GM12865 (cell line): ENCODE data around the gene C6orf89.
A peak's percentile ranks its signal among the peaks of the same experiment; 100 is the strongest.

ENCODE experiments used
- DNase-seq: peaks from one replicate; pipeline ENCODE4 v3.0.0; 2010; ENCODE audit warnings: low read depth
- H3K4me3 ChIP-seq: 2 replicates; pipeline ENCODE4 v1.5.1; 2011; ENCODE audit warnings: mild to moderate bottlenecking, low read depth, low read length, control low read depth
- TF ChIP-seq, protein P1 (sequence below): IDR thresholded peaks from 2 replicates; pipeline ENCODE4 v1.5.1; 2011; ENCODE audit warnings: low read length, control low read depth, low read depth, inconsistent platforms; ENCODE audit not compliant: insufficient read depth; ENCODE audit errors: missing control alignments

Gene C6orf89

DNA sequence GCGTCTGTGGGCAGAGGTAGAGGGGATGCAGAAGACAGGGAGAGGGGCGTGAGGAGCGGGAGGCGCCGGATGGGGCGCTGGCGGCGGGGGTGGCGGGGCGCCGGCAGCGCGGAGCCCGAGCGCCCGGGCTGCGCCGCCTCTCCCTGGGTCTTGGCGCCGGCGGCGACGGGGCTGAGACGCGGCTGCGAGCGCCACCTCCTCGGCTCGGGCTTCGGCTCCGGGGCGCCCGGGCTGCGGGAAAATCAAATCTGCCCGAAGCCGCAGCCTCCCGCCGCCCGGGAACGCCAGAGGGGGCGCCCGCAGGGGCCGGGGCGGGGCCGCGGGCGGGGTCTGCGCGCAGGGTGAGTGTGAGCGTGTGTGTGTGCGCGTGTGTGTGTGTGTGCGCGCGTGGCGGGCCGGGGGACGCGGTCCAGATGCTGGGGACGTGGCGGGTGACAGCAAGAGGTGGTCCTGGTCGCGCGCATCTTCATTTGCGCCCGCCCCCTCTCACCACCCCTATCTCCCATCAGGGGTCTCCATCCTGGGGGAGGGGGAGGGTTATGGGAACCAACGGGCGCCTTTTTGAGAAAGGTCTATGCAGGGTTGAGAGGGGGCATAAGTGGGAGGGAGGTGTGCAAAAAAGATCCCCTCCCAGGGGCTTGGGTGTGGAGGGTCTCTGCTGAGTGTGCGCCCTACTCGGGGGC is 45.9 kb upstream of the C6orf89 start:
- TF ChIP-seq, protein P1, sequence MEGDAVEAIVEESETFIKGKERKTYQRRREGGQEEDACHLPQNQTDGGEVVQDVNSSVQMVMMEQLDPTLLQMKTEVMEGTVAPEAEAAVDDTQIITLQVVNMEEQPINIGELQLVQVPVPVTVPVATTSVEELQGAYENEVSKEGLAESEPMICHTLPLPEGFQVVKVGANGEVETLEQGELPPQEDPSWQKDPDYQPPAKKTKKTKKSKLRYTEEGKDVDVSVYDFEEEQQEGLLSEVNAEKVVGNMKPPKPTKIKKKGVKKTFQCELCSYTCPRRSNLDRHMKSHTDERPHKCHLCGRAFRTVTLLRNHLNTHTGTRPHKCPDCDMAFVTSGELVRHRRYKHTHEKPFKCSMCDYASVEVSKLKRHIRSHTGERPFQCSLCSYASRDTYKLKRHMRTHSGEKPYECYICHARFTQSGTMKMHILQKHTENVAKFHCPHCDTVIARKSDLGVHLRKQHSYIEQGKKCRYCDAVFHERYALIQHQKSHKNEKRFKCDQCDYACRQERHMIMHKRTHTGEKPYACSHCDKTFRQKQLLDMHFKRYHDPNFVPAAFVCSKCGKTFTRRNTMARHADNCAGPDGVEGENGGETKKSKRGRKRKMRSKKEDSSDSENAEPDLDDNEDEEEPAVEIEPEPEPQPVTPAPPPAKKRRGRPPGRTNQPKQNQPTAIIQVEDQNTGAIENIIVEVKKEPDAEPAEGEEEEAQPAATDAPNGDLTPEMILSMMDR, result no peak
- H3K4me3 ChIP-seq, result no peak overlapping the region; the same call in 1 of the 2 replicates
- DNase-seq, result peak; percentile 26

DNA sequence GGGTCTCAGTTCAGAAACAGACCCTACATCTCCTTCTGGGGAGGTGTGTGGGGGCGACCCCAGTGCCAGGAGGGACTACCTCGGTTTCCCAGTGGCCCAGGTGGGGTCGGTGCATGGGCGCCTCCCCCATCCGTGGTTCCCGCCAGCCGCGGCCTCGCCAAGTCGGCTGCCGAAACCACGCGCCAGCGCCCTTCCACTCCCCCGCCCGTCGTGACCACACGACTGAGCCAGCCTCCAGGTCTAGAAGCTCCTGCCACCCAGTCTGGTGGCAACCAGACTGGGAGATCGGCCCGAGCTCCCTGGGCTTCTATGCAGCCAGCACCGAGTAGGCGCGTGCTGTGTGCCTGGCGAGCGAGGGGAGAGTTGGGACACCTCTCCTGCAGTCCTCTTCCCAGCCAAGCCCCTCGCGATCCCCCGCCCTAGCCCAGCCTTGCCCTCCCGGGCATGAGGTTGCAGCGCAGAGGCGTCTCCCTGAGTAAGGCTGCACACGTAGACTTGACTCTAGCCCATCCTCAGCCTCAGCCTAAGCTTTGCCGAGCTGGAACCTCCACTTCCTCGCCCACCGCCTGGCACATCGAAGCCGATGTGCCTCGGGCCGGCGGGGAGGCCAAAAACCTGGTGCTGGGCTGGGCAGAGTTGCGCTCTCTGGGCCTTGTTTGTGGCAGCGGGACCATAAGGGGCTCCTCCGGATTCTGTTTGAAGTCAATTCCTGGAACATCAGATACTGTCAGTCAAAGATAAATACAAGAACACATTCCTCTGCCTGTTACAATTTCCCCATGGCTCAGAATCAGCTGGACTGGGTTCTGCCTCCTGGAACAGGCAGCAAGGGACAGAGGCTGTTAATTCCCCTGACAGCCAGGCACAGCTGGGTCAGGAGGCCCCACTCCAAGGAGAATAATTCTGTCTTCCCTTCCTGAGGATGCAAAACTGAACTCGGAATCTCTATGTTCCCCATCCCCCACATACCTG is 45.0 kb upstream of the C6orf89 start:
- DNase-seq, result no peak
- TF ChIP-seq, protein P1, result no peak
- no peak overlapping the region for H3K4me3 ChIP-seq

DNA sequence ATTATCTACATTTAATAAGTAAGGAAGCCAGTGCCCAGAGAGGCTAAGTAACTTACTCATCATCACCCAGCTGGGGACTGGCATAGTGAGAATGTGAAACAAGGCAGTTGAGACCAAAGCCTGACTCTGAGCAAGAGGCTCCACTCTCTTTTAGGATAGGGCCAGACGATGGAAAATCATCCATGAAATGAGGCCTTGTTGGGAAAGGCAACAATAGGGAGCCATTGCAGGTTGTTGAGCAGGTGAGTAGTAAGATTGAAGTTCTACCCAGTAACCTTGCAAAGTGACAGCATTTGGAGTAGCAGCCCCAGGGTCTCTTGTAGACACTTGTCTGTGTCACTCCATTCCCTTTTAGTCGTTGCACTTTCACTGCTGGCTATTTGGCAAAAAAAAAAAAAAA is 44.0 kb upstream of the C6orf89 start:
- TF ChIP-seq, protein P1, result no peak
- DNase-seq, result no peak
- no peak overlapping the region for H3K4me3 ChIP-seq

DNA sequence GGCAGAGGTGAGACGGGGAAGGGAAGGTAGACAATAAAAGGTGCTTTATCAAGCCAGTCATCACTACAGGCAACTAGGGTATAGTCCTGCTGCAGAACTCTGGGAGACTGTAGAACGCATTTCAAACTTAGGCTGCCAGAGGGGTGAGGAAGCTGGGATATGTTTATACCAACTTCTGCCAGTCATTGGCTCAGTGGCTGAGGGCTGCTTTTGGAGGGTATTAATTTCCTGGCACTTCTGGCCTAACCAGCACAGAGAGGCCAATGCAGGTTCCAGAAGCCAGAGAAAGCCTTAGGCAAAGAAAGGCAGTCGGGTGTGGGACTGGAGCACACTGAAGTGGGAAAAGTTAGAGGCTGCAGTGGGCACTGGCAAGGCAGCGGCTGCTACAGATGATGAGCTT is 42.6 kb upstream of the C6orf89 start:
- no peak for DNase-seq
- H3K4me3 ChIP-seq, result no peak overlapping the region
- TF ChIP-seq, protein P1, result no peak

DNA sequence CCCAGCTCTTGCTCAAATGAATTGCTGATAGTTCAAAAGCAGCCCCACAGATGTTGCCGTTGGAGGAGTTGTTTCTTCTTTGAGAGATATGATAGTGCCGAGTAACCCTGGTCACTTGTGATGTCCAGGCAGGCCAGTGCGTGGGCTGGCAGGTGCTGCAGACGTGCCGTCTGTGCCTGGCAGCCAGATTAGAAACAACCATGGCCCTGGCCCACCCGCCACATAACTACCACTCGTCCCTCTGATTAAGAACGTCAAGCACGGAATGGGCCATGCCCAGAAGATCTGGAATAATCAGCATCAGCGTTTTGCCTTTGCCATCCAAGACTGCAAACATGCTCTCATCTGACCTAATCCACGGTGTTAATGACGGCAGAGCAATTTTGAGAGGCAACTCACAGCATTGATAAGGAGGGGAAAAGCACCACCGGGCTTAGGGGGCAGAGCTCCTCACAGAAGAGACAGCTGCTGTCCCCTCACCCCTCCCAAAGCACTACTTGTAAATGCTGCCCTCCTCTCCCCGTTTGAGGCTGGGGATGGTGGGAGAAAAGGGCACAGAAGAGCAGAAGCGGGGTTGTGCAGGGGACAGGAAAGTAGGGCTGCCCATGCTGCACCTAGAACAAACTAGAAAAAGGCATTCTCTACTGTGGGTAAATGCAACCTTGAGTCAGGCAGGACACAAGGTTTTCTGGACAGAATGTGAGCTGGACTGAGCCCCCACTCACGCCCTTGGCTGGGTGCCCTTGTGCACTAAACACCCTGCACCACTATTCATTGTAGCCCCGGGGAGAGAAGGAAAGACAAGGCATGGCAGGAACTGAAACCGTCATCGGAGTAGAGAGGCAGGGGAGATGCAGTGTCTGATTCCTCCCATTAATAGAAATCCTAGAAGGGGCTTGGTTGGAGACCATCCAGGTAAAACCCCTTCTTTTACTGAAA is 41.3 kb upstream of the C6orf89 start:
- H3K4me3 ChIP-seq, result no peak overlapping the region
- no peak for DNase-seq
- TF ChIP-seq, protein P1, result no peak

DNA sequence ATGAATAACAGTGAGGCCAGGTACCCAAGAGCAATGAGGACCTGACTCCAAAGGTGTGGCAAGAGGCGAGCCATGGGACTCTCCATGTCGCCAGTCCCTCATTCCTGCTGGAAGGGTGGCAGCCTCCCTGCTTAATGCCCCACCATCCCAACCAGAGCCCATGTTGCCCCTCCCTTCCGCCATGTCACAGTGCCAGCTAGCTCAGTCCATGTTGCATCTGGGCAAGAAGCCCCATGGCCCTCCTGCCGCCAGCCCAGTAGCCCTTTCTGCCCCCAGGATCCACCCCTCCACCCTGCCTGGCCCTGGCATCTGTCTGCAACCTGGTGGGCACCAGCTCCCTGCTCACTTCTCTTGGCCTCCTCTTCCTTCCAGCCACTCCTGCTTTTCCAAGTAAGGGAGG is 40.5 kb upstream of the C6orf89 start:
- DNase-seq, result no peak
- no peak overlapping the region for H3K4me3 ChIP-seq
- TF ChIP-seq, protein P1, result no peak
